ENCODE data around the gene HNRNPA3.
"Not testable (repeated sequence)": the region's sequence is repeated elsewhere in the genome, so short reads cannot be mapped to it uniquely, and the experiment has no call there.

Gene HNRNPA3

GRCh38 chr2:177188482-177189469 lies 23.8 kb upstream of the HNRNPA3 start:
- no peak for DNase-seq

- no peak for DNase-seq
Observed at GRCh38 chr2:177190941-177191340, 21.7 kb upstream of the HNRNPA3 start.

GRCh38 chr2:177192788-177193187 lies 19.8 kb upstream of the HNRNPA3 start:
- DNase-seq = no peak

GRCh38 chr2:177193240-177193639 lies 19.4 kb upstream of the HNRNPA3 start:
- no peak for DNase-seq

GRCh38 chr2:177195194-177195593 lies 17.4 kb upstream of the HNRNPA3 start:
- DNase-seq = no peak

DNA sequence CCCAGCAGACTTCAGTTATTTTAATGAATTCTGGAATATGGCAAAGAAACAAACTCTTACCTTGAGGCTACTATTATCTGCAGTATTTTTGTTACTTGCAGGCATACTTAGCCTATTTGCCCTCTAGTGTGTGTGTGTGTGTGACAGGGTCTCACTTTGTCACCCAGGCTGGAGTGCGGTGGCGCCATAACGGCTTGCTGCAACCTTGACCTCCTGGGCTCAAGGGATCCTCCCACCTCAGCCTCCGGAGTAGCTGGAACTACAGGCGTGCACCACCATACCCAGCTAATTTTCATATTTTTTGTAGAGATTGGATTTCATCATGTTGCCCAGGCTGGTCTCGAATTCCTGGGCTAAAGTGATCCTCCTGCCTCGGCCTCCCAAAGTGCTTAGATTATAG lies 12.2 kb upstream of the HNRNPA3 start:
- not testable (repeated sequence) for DNase-seq

GRCh38 chr2:177201919-177202346 lies 10.7 kb upstream of the HNRNPA3 start:
- no peak for DNase-seq

GRCh38 chr2:177204417-177204816 lies 8.2 kb upstream of the HNRNPA3 start:
- no peak for DNase-seq

DNA sequence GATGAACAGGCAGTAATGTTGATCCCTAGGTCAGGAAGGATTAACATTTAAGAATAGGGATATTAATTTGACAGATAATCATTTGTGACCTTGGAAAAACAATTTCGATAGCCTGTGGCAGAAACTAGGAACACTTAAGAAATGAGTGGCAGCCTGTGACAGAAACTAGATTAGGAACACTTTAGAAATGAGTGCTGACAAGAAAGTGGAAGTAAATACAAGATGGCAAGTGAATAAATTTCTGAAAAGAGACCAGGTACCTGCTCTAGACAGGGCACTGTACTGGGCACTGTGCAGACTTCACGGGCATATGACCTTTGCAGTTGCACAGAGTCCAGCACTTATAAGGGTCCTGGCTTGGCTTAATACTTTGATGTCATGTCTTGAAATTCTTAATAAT lies 5.5 kb upstream of the HNRNPA3 start:
- no peak for DNase-seq

DNA sequence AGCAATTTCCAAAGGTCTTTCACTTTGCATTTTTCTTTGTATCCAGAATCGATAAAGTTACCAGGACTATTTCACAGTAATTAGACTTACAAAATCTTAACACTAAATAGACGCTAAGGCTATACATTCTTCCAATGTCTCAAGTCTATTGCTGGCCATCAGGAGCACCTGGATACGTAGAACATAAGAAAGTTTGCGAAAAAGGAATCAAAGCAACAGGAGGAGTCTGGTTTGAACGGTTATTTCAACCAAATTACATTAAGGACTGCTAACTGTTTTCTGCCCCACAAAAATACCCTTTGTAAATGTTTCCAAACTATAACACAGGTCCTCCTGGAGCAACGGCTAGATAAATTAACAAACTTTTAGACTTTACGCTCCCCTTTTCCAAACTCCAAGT lies 1.4 kb upstream of the HNRNPA3 start:
- DNase-seq = no peak

GRCh38 chr2:177211576-177212105 lies 953 bp upstream of the HNRNPA3 start:
- DNase-seq = no peak

GRCh38 chr2:177212891-177213856 lies 580 bp downstream of the HNRNPA3 start:
- peak; percentile 95 for DNase-seq

DNA sequence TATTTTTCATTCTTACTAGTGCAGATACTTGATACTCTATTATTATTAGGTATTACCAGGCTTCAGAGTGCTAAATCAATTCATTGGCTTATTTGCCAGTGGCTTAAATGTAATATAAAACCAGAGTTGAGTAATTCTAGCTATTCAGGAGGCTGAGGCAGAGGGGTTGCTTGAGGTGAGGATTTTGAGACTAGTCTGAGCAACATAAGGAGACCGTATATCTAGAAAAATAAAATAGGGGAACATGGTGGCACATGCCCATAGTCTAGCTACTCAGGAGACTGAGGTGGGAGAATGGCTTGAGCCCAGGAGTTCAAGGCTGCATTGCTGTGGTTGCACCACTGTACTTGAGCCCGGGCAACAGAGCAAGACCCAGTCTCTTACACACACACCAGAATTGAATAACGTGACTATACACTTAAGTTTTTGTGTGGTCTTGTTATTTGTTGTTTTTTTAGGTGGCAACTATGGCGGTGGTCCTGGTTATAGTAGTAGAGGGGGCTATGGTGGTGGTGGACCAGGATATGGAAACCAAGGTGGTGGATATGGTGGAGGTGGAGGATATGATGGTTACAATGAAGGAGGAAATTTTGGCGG lies 4.8 kb downstream of the HNRNPA3 start:
- no peak for DNase-seq

DNA sequence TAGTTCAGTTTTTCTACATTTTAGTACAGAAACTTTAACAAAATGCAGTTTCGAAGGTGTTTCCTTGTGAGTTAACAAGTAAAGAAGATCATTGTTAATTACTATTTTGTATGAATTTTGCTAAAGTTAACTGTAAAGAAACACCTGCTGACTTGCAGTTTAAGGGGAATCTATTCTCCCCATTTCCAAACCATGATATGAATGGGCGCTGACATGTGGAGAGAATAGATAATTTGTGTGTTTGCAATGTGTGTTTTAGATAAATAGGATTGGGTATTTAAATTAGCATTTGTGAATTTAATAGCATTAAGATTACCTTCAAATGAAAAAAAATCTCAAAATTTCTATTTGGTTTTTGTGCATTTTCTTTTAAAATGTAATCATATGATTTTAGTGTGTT lies 7.2 kb downstream of the HNRNPA3 start:
- not testable (repeated sequence) for DNase-seq

DNA sequence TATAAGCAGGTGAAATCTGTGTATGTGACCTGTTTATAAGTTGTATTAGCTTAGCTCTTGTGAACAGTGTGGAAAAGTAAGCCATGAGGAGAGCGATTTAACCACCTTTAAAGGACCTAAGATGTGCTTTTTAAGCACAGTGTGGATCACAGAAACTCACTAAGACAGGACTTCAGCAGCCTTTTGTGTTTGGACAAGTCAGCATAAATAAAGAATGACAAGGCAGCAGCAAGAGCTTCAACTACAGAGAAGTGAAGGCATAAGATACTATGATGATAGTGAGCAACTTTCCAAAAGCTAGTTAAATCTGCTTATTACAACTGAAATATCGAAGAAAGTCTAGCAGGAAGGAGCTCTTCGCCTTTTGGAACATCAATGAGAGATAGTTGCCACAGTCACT lies 8.9 kb downstream of the HNRNPA3 start:
- DNase-seq = no peak

GRCh38 chr2:177221970-177222369 lies 9.4 kb downstream of the HNRNPA3 start:
- DNase-seq = no peak

- DNase-seq = not testable (repeated sequence)
Observed at GRCh38 chr2:177223436-177223835, 10.8 kb downstream of the HNRNPA3 start.

GRCh38 chr2:177225965-177226360 lies 13.4 kb downstream of the HNRNPA3 start:
- DNase-seq = no peak

DNA sequence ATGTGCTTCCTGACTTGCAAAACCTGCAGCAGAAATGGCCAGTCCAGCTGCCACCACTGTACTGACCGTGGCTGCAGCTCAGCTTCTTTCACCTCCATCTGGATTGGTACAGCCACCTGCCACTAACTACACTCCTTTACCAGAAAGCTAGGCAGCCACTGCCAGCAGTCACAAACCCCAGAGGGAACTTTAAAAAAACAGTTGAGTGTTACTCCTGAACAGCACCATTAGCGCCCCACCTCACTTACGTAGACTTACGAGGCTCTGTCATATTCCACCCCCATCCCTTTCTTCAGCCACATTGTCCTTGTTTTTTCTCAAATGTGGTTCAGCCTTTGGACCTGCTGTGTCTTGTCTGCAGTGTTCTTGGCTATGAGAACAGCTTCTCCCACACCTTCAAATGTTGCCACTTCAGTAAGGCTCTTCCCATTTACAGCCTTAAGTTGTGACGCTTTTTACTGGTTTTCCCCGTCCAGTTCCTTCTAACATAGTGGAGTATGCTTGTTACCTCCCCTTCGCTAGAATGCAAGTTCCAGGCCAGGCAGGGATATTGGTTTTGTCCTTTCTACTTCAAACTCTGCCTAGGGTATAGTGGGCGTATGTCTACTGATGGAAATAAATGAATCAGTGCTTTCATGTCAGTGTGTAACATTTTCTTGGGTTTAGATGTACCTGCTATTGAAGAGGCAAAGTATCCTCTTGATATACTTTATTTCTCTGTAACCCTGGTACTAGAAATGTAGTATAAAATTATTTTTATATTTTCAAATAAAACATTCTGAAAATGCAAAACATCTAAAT lies 17.0 kb downstream of the HNRNPA3 start:
- DNase-seq = no peak

DNA sequence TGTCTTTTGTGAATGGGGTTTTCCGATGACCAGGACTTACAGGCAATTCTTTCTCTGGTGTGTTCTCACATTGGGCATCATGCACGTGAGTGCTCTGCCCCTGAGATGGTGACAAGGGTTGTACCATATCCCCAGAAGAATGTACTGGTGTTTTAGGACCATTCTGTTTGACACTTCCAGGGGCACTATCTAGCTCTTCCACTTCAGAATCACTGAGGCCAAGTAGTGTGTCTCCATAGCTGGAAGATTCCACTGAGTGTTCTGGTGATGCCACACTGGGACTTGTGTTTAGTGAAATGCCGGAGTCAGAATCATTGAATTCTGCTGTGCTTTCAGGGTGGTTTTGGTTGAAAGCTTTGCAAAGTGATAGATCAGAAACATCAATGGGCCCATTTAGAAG lies 18.7 kb downstream of the HNRNPA3 start:
- no peak for DNase-seq

DNA sequence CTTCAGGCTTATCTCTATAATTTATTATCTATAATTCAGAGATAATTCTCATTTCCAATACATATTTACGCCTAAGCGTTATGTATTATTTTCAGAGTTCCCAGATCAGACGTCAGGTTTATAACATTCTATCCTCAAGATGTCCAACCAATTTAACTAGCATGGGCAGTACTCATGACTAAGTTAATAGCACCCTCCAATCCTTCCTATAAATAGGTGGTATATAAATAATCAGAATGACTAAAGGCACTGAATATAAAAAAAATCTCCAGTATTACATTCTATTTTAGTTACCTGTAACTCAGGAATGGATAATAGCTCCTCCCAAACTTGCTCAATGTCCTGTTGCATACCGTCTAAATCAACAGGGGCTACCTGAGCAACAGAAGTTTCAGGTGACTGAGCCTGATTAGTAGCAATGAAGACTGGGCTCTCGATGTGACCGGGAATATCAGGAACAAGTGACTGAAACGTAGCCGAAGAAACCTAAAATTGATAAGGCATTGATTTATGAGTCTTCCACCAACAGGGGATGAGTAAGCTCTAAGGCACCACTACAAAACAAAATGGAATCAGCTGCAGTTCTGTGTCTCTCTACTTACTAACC lies 19.6 kb downstream of the HNRNPA3 start:
- DNase-seq = no peak
